Tibial nerve (tissue), 4 donors: ENCODE results near the gene CCDC88C.

ENCODE experiments used
- CTCF ChIP-seq, 5 experiments: fragments of 200-600 bp in 3 of 5; fragments of 450-650 bp in 2 of 5; sonication (generic) in 3 of 5; IDR thresholded peaks; one replicate each; pipeline ENCODE4 v1.5.1; 2016 to 2019; ENCODE audit warnings: antibody characterized with exemption in 5 of 5, mild to moderate bottlenecking in 3 of 5, moderate library complexity in 2 of 5
- EP300 ChIP-seq, 2 donors: sonication (generic); formaldehyde crosslinking; IDR thresholded peaks; one replicate each; pipeline ENCODE4 v1.6.1; 2017; ENCODE audit warnings: antibody characterized with exemption in 2 of 2, mild to moderate bottlenecking in 1 of 2

- no peak for TF ChIP-seq CTCF (IDR thresholded peaks at IDR 0.05)
- TF ChIP-seq EP300 (IDR thresholded peaks at IDR 0.05), result no peak
These were observed 21.7 kb upstream of the CCDC88C start for GRCh38 chr14:91439345-91439744.
